Stomach (tissue), 9 donors: ENCODE measurements around the gene PRKD1. TPM values are rescaled to one million over a fixed set of nuclear protein-coding genes. Genes with fewer than 3 reads are reported as not detected.

Source experiments
- DNase-seq, 2 donors: peaks; one replicate each; pipeline versions ENCODE4 v3.0.0 to v3.0.0-alpha.2; 2013 to 2019
- H3K27ac ChIP-seq, 5 donors: fragments of 200-600 bp in 4 of 5; sonication (generic) in 4 of 5; one replicate each; pipeline ENCODE4 v1.5.1; 2013 to 2019; ENCODE audit warnings: mild to moderate bottlenecking in 1 of 5, moderate library complexity in 1 of 5
- H3K27me3 ChIP-seq, 3 donors: fragments of 200-600 bp; sonication (generic); one replicate each; pipeline ENCODE4 v1.5.1; 2017 to 2019; ENCODE audit warnings: mixed run types in 1 of 3
- H3K36me3 ChIP-seq, 4 donors: fragments of 200-600 bp; sonication (generic); 1 replicate in 3 of 4; 2 replicates in 1 of 4; pipeline ENCODE4 v1.5.1; 2016 to 2019
- H3K4me1 ChIP-seq, 4 donors: fragments of 200-600 bp; sonication (generic); one replicate each; pipeline ENCODE4 v1.5.1; 2016 to 2019
- H3K4me3 ChIP-seq, 4 donors: fragments of 200-600 bp; sonication (generic) in 3 of 4; one replicate each; pipeline ENCODE4 v1.5.1; 2016 to 2019; ENCODE audit warnings: mild to moderate bottlenecking in 1 of 4
- H3K9me3 ChIP-seq, 4 donors: fragments of 200-600 bp; sonication (generic); one replicate each; pipeline ENCODE4 v1.5.1; 2016 to 2019
- EP300 ChIP-seq: sonication (generic); formaldehyde crosslinking; IDR thresholded peaks from one replicate; pipeline ENCODE4 v1.6.1; 2017; ENCODE audit warnings: antibody characterized with exemption
- POLR2A ChIP-seq, 4 donors: fragments of 450-650 bp; IDR thresholded peaks; one replicate each; pipeline ENCODE4 v1.6.1; 2016; ENCODE audit warnings: antibody characterized with exemption in 4 of 4, control low read depth in 2 of 4, mild to moderate bottlenecking in 1 of 4, moderate library complexity in 1 of 4
- POLR2AphosphoS5 ChIP-seq, 3 donors: sonication (generic); formaldehyde crosslinking; IDR thresholded peaks; one replicate each; pipeline ENCODE4 v1.6.1; 2016; ENCODE audit warnings: antibody characterized with exemption in 3 of 3
- WGBS, 5 donors: extraction: QIAGEN DNeasy Blood & Tissue Kit in 3 of 5; methylation state at CpG; one replicate each; pipeline versions ENCODE4 v1.1.5 to v1.1.7; 2013 to 2018; 5-methylcytosine and 5-hydroxymethylcytosine counted together
- intact Hi-C: fragments of 100-400 bp; cut with DNase I; formaldehyde crosslinking; loops from one replicate; pipeline ENCODE4 v1.15.1; 2023; ENCODE audit warnings: low total_unique reads
- polyA plus RNA-seq, 3 donors: library from polyadenylated mRNA; stranded (reverse); fragments of 200-250 nt; gene quantifications; one replicate each; pipeline ENCODE4 v1.2.3, GENCODE V29; 2013
- total RNA-seq, 5 donors: library from RNA; depleted of rRNA; stranded (reverse); fragments of >200 nt; gene quantifications; one replicate each; pipeline versions ENCODE4 v1.1.0 to v1.2.3, GENCODE V29; 2014 to 2016
- TF ChIP-seq, protein P1 (sequence below), 7 experiments: fragments of 450-650 bp in 4 of 7; fragments of 200-600 bp in 3 of 7; sonication (generic) in 3 of 7; IDR thresholded peaks; one replicate each; pipeline ENCODE4 v1.5.1; 2016 to 2019; ENCODE audit warnings: antibody characterized with exemption in 7 of 7, control low read depth in 2 of 7, mild to moderate bottlenecking in 1 of 7
- donor health status: healthy with polysubstance abuse.
- donor health status: Bipolar disorder and iron deficiency.
- donor health status: healthy.

PRKD1 gene
- total and polyA plus RNA-seq, 8 donors: 1.6 to 26.6 (median 4.9) TPM

GRCh38 chr14:29601616-29602015 is 326.0 kb downstream of the PRKD1 start:
- Histone ChIP-seq H3K4me1 (no peaks in the 10 kb centered on the region), H3K27ac (no peak overlapping the region), H3K27me3 (no peaks in the 10 kb centered on the region), H3K9me3 (no peaks in the 10 kb centered on the region), H3K36me3 (peaks cover 0 to 10% (median 3%) of the 10 kb centered on the region in 4 donors), H3K4me3 (no peak overlapping the region)
- TF ChIP-seq, protein P1, sequence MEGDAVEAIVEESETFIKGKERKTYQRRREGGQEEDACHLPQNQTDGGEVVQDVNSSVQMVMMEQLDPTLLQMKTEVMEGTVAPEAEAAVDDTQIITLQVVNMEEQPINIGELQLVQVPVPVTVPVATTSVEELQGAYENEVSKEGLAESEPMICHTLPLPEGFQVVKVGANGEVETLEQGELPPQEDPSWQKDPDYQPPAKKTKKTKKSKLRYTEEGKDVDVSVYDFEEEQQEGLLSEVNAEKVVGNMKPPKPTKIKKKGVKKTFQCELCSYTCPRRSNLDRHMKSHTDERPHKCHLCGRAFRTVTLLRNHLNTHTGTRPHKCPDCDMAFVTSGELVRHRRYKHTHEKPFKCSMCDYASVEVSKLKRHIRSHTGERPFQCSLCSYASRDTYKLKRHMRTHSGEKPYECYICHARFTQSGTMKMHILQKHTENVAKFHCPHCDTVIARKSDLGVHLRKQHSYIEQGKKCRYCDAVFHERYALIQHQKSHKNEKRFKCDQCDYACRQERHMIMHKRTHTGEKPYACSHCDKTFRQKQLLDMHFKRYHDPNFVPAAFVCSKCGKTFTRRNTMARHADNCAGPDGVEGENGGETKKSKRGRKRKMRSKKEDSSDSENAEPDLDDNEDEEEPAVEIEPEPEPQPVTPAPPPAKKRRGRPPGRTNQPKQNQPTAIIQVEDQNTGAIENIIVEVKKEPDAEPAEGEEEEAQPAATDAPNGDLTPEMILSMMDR (IDR thresholded peaks at IDR 0.05): no peak
- TF ChIP-seq EP300 (no peak), POLR2A (IDR thresholded peaks at IDR 0.05) (no peak), POLR2AphosphoS5 (IDR thresholded peaks at IDR 0.05) (no peak)
- WGBS, 5 donors: 81 to 89% (median 84%) methylated on average over 5 of the region's 5 CpGs
- DNase-seq: no peak
- intact Hi-C loops: no loop called here

GRCh38 chr14:29587761-29588470 is 339.7 kb downstream of the PRKD1 start:
- no peak overlapping the region for H3K4me3 ChIP-seq
- peaks cover 0 to 35% (median 15%) of the 10 kb centered on the region in 4 donors for H3K4me1 ChIP-seq
- H3K27me3 ChIP-seq: no peaks in the 10 kb centered on the region
- TF ChIP-seq POLR2A (IDR thresholded peaks at IDR 0.05): no peak
- TF ChIP-seq, protein P1 (IDR thresholded peaks at IDR 0.05): no peak
- TF ChIP-seq EP300: no peak
- no peak for TF ChIP-seq POLR2AphosphoS5 (IDR thresholded peaks at IDR 0.05)
- H3K36me3 ChIP-seq: no peaks in the 10 kb centered on the region
- intact Hi-C loops: no loop called here
- no peaks in the 10 kb centered on the region for H3K9me3 ChIP-seq
- DNase-seq: no peak
- 66 to 75% (median 73%) methylated on average over 7 of the region's 7 CpGs for WGBS, 5 donors
- H3K27ac ChIP-seq: no peak overlapping the region

GRCh38 chr14:29587046-29587445 is 340.6 kb downstream of the PRKD1 start:
- Histone ChIP-seq H3K27me3 (no peaks in the 10 kb centered on the region), H3K36me3 (no peaks in the 10 kb centered on the region), H3K27ac (no peak overlapping the region), H3K4me3 (no peak overlapping the region), H3K9me3 (no peaks in the 10 kb centered on the region), H3K4me1 (peaks cover 0 to 35% (median 15%) of the 10 kb centered on the region in 4 donors)
- intact Hi-C loops: no loop called here
- WGBS, 5 donors: 38 to 56% (median 48%) methylated on average over 2 of the region's 2 CpGs
- no peak for DNase-seq
- TF ChIP-seq POLR2AphosphoS5 (IDR thresholded peaks at IDR 0.05): no peak

- Histone ChIP-seq H3K9me3 (no peaks in the 10 kb centered on the region), H3K36me3 (no peaks in the 10 kb centered on the region), H3K27ac (no peak overlapping the region), H3K4me1 (peaks cover 0 to 35% (median 15%) of the 10 kb centered on the region in 4 donors), H3K27me3 (no peaks in the 10 kb centered on the region), H3K4me3 (no peak overlapping the region)
- DNase-seq: peak in 1 of 2 donors; percentile 86
- intact Hi-C loops: no loop called here
- 13 to 35% (median 21%) methylated on average over 8 of the region's 8 CpGs for WGBS, 5 donors
- TF ChIP-seq POLR2AphosphoS5 (IDR thresholded peaks at IDR 0.05) (peak in 2 of 3 donors; percentile 35 to 69), EP300 (no peak), POLR2A (IDR thresholded peaks at IDR 0.05) (no peak)
- TF ChIP-seq, protein P1 (IDR thresholded peaks at IDR 0.05): no peak
Observed at GRCh38 chr14:29584992-29585391, 342.7 kb downstream of the PRKD1 start.

DNA sequence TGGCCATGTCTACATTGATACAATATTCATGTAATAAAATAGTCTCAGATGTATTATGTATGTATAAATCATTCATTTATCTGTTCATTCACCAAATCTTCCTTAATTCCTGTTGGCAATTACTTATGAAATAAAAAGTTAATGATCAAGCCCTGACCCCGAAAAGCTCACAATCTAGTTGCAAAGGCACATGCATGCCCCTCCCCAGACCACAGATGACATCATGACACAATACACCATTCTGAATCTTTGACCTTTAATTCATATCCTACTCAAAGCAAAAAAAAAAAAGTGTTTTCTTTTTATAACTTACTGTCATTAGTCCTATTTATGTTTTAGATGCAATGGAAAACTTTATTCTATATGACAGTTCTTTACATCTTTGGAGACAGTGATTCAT is 346.9 kb downstream of the PRKD1 start:
- TF ChIP-seq, protein P1 (IDR thresholded peaks at IDR 0.05): no peak
- TF ChIP-seq POLR2AphosphoS5 (IDR thresholded peaks at IDR 0.05) (no peak), POLR2A (IDR thresholded peaks at IDR 0.05) (no peak), EP300 (no peak)
- no peak overlapping the region for H3K4me3 ChIP-seq
- H3K36me3 ChIP-seq: peaks cover 0 to 5% (median 2%) of the 10 kb centered on the region in 4 donors
- H3K9me3 ChIP-seq: no peaks in the 10 kb centered on the region
- intact Hi-C loops: no loop called here
- no peaks in the 10 kb centered on the region for H3K27me3 ChIP-seq
- peaks cover 0 to 15% (median 1%) of the 10 kb centered on the region in 4 donors for H3K4me1 ChIP-seq
- no peak overlapping the region for H3K27ac ChIP-seq
- no peak for DNase-seq
- WGBS, 5 donors: 79 to 91% (median 89%) methylated on average over 1 of the region's 1 CpG
